Progenitor cell of endocrine pancreas (in vitro differentiated cells): Measurements from ENCODE around the gene PLPPR3. TPM values are rescaled to one million over a fixed set of nuclear protein-coding genes. Genes with fewer than 3 reads are reported as not detected.
A peak's percentile ranks its signal among the peaks of the same experiment; 100 is the strongest.
"Not testable (repeated sequence)": the region's sequence is repeated elsewhere in the genome, so short reads cannot be mapped to it uniquely, and the experiment has no call there.

Experiments used
- DNase-seq: peaks from one replicate; pipeline ENCODE4 v3.0.0; 2021; ENCODE audit warnings: low spot score; ENCODE audit not compliant: unreplicated experiment
- H3K27ac Mint-ChIP-seq: 2 replicates; pipeline ENCODE4 v1.8.0; 2021; ENCODE audit warnings: mild to moderate bottlenecking, moderate library complexity, mixed read lengths
- H3K27me3 Mint-ChIP-seq: 2 replicates; pipeline ENCODE4 v1.8.0; 2021; ENCODE audit warnings: mixed read lengths
- H3K36me3 Mint-ChIP-seq: 2 replicates; pipeline ENCODE4 v1.8.0; 2022; ENCODE audit warnings: mixed read lengths; ENCODE audit not compliant: insufficient read depth
- H3K4me1 Mint-ChIP-seq: 2 replicates; pipeline ENCODE4 v1.8.0; 2021; ENCODE audit warnings: low read depth, mixed read lengths
- H3K4me3 Mint-ChIP-seq: 2 replicates; pipeline ENCODE4 v1.8.0; 2021; ENCODE audit warnings: low read depth, mild to moderate bottlenecking, moderate library complexity, mixed read lengths
- H3K9me3 Mint-ChIP-seq: 2 replicates; pipeline ENCODE4 v1.8.0; 2021; ENCODE audit warnings: low read depth, mixed read lengths
- total RNA-seq: library from RNA; stranded (reverse); gene quantifications from 2 replicates; pipeline ENCODE4 v1.2.1, GENCODE V29; 2021
- TF ChIP-seq, protein P1 (sequence below): fragments of 200-600 bp; sonication (generic); IDR thresholded peaks from one replicate; pipeline ENCODE4 v1.5.0; 2021; ENCODE audit warnings: antibody characterized with exemption, mild to moderate bottlenecking; ENCODE audit not compliant: unreplicated experiment

The PLPPR3 gene
- total RNA-seq, 1 donor from 2014 or later, result 129 TPM

- Mint-ChIP-seq H3K27me3 (peaks cover 39% of the 10 kb centered on the region), H3K9me3 (no peaks in the 10 kb centered on the region), H3K4me1 (no peaks in the 10 kb centered on the region), H3K27ac (peak overlapping the region; percentile 1), H3K36me3 (peaks cover 2% of the 10 kb centered on the region), H3K4me3 (no peak overlapping the region)
- no peak for DNase-seq
- TF ChIP-seq, protein P1, sequence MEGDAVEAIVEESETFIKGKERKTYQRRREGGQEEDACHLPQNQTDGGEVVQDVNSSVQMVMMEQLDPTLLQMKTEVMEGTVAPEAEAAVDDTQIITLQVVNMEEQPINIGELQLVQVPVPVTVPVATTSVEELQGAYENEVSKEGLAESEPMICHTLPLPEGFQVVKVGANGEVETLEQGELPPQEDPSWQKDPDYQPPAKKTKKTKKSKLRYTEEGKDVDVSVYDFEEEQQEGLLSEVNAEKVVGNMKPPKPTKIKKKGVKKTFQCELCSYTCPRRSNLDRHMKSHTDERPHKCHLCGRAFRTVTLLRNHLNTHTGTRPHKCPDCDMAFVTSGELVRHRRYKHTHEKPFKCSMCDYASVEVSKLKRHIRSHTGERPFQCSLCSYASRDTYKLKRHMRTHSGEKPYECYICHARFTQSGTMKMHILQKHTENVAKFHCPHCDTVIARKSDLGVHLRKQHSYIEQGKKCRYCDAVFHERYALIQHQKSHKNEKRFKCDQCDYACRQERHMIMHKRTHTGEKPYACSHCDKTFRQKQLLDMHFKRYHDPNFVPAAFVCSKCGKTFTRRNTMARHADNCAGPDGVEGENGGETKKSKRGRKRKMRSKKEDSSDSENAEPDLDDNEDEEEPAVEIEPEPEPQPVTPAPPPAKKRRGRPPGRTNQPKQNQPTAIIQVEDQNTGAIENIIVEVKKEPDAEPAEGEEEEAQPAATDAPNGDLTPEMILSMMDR, result no peak
These were observed 24.2 kb upstream of the PLPPR3 start for GRCh38 chr19:845707-846521.

DNA sequence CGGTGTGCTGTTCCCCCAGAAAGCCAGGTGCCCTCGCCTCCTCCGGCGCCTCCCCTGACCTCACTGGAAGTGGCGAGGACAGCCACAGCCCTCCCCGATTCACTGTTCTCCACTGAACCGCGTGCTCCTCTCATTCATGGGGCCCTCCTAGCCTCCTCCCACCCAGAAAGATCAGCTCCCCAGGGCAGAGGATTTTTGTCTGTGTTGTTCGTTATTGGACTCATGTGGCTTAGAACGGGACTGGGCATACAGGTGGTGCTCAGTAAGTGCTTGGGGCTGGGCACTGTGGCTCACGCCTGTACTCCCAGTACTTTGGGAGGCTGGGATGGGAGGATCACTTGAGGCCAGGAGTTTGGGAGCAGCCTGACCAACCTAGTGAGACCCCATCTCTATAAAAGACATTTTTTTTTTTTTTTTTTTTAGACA is 22.8 kb upstream of the PLPPR3 start:
- H3K27ac Mint-ChIP-seq, result no peak overlapping the region
- TF ChIP-seq, protein P1, result no peak
- no peak overlapping the region for H3K4me3 Mint-ChIP-seq
- no peaks in the 10 kb centered on the region for H3K4me1 Mint-ChIP-seq
- no peak for DNase-seq
- H3K27me3 Mint-ChIP-seq, result peaks cover 39% of the 10 kb centered on the region
- H3K9me3 Mint-ChIP-seq, result no peaks in the 10 kb centered on the region
- H3K36me3 Mint-ChIP-seq, result peaks cover 2% of the 10 kb centered on the region

- no peak for DNase-seq
- H3K36me3 Mint-ChIP-seq, result peaks cover 2% of the 10 kb centered on the region
- peaks cover 41% of the 10 kb centered on the region for H3K27me3 Mint-ChIP-seq
- no peak overlapping the region for H3K4me3 Mint-ChIP-seq
- no peak overlapping the region for H3K27ac Mint-ChIP-seq
- TF ChIP-seq, protein P1, result no peak
- no peaks in the 10 kb centered on the region for H3K9me3 Mint-ChIP-seq
- H3K4me1 Mint-ChIP-seq, result no peaks in the 10 kb centered on the region
These were observed 22.2 kb upstream of the PLPPR3 start for GRCh38 chr19:843836-844545.

- H3K36me3 Mint-ChIP-seq, result peaks cover 2% of the 10 kb centered on the region
These were observed 21.6 kb upstream of the PLPPR3 start for GRCh38 chr19:843180-843835.

DNA sequence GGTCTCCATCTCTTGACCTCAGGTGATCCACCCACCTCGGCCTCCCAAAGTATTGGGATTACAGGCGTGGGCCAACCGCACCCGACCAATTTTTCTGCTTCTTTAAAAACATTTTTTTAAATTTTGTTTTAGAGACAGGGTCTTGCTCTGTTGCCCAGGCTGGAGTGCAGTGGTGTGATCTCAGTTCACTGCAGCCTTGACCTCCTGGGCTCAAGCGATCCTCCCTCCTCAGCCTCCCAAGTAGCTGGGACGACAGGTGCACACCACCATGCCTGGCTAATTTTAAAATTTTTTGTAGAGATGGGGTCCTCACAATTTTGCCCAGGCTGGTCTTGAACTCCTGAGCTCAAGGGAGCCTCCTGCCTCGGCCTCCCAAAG is 21.0 kb upstream of the PLPPR3 start:
- not testable (repeated sequence) for H3K4me3 Mint-ChIP-seq

More at GRCh38 chr19:843180-843835, 21.6 kb upstream of the PLPPR3 start:
- Mint-ChIP-seq H3K27ac (no peak overlapping the region), H3K9me3 (no peaks in the 10 kb centered on the region), H3K4me1 (no peaks in the 10 kb centered on the region), H3K4me3 (no peak overlapping the region), H3K27me3 (peaks cover 41% of the 10 kb centered on the region)
- DNase-seq, result no peak
- TF ChIP-seq, protein P1, result peak; percentile 28

More for the DNA sequence above, 21.0 kb upstream of the PLPPR3 start:
- H3K9me3 Mint-ChIP-seq, H3K4me1 Mint-ChIP-seq, DNase-seq, H3K36me3 Mint-ChIP-seq, H3K27ac Mint-ChIP-seq: not testable (repeated sequence)
- H3K27me3 Mint-ChIP-seq, result peaks cover 40% of the 10 kb centered on the region
